ENCODE results near the gene MTCL3.

MTCL3 gene

DNA sequence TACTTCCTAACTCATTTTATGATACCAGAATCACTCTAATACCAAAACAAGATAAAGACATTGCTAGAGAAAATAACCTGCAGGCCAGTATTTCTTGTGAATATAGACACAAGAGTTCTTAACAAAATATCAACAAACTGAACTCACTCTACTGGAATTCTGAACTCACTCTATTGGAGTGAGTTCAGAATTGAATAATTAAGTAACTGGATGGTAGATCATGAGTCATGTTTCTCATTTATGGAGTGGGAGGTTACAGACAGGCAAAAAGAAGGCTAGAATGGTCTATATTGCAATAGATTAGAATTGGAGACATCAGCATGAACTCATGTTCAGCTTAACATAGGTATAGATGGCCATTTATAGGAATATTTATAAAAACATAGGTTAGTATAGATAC lies 31.3 kb upstream of the MTCL3 start:
- peak; percentile 53 for DNase-seq (ENCODE audit: low read depth)

DNA sequence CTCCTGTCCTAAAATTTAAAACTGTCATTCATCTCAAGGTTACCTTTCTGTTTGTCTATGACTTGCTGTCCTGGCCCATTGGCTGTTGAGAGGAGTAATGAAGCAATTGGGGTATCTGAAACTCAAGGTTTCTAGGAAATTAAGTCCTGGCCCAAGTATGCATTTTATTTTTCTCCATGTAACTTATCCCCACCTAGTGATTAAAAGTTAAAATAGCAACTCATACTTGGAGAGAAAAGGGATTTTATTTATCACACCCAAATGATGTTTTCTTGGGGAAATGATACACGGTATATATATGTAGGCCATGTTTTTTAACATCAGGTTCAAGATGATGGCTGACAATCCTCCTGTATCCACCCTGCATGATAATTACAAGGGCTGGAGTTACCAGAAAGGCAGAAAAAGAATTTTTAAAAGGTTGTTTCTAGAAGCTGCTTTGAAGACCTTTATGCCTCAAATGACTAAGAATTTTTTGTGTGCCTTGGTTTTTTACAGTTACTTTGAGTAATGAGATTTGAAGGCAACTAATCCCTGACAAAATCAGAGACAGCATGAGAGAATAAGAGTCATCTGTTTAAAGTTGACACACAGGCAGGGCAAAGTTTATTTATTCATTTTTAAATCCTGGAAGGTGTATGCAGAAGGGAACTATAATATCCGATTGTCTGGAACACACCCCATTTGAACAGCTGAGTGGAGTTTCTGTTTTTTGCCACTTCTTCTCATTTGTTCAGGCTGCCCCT lies 28.9 kb upstream of the MTCL3 start:
- TF ChIP-seq, protein P1, sequence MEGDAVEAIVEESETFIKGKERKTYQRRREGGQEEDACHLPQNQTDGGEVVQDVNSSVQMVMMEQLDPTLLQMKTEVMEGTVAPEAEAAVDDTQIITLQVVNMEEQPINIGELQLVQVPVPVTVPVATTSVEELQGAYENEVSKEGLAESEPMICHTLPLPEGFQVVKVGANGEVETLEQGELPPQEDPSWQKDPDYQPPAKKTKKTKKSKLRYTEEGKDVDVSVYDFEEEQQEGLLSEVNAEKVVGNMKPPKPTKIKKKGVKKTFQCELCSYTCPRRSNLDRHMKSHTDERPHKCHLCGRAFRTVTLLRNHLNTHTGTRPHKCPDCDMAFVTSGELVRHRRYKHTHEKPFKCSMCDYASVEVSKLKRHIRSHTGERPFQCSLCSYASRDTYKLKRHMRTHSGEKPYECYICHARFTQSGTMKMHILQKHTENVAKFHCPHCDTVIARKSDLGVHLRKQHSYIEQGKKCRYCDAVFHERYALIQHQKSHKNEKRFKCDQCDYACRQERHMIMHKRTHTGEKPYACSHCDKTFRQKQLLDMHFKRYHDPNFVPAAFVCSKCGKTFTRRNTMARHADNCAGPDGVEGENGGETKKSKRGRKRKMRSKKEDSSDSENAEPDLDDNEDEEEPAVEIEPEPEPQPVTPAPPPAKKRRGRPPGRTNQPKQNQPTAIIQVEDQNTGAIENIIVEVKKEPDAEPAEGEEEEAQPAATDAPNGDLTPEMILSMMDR (conservative IDR thresholded peaks at IDR 0.05; ENCODE audit: low read length), result peak; percentile 49
- DNase-seq (ENCODE audit: low read depth), result peak; percentile 14
- H3K4me3 ChIP-seq (ENCODE audit: low read length), result no peak overlapping the region

More for the DNA sequence above, 31.3 kb upstream of the MTCL3 start:
- no peak overlapping the region for H3K4me3 ChIP-seq (ENCODE audit: low read length)
- TF ChIP-seq, protein P1 (conservative IDR thresholded peaks at IDR 0.05; ENCODE audit: low read length), result no peak

DNA sequence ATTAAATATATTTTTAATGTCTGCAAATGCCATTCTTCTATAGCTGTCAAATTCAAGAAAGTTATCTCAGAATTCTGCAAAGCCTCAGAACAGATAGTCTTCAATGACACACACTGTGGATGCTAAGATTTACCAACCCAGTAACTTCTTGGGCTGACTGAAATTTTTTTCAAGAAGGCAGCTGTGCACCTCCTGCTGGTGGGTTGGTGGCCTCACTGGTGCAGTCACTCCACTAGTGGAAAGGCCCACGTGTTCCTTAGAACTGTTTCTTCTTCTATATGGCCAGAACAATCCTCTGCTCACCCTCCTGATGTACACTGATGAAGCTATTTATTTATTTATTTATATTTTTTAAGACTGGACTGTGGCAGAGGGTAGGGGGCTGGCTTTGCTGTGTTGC lies 28.1 kb upstream of the MTCL3 start:
- no peak for DNase-seq (ENCODE audit: low read depth)
- TF ChIP-seq, protein P1 (conservative IDR thresholded peaks at IDR 0.05; ENCODE audit: low read length), result peak; percentile 33

DNA sequence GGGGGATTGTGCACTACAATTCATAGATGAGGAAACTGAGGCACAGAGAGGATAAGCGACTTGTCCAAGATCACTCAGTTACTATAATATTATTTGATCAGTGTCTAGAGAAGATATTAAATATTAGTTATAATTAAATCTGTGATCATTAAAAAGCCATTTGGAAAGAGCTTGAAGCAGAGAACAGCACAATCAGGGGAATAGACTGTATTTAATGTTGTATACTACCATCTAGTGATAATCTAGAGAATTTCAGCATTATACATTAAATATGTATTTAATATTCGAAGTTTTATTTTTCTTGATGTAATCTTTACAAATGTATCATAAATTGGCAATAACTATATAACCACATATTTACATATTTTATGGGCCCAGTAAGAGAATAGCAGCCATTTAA lies 20.1 kb upstream of the MTCL3 start:
- TF ChIP-seq, protein P1 (conservative IDR thresholded peaks at IDR 0.05; ENCODE audit: low read length), result peak; percentile 50
- peak; percentile 39 for DNase-seq (ENCODE audit: low read depth)
- H3K4me3 ChIP-seq (ENCODE audit: low read length), result no peak overlapping the region

More for the DNA sequence above, 28.1 kb upstream of the MTCL3 start:
- H3K4me3 ChIP-seq (ENCODE audit: low read length), result no peak overlapping the region

DNA sequence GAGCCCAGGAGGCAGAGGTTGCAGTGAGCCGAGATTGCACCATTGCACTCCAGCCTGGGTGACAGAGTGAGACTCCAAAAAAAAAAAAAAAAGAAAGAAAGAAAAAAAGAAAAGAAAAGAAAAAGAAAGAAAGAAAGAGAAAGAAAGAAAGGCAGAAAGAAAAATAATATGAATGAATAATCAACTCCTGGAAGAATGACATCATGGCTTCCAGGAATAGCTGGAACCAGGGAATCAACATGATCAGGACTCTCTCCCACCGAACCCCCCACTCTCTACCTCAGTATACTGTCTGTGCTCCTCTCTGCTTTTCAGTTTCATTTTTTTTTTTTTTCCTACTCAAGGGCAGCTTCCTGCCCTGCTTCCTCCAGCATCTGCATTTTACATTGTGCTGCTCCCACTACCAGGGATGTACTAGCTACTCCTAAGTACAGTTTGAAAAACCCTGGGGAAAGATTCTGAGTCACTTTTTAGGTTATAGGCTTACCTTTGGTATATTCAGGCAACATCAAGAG lies 19.7 kb upstream of the MTCL3 start:
- TF ChIP-seq, protein P1 (conservative IDR thresholded peaks at IDR 0.05; ENCODE audit: low read length), result no peak
- no peak overlapping the region for H3K4me3 ChIP-seq (ENCODE audit: low read length)
- DNase-seq (ENCODE audit: low read depth), result no peak

DNA sequence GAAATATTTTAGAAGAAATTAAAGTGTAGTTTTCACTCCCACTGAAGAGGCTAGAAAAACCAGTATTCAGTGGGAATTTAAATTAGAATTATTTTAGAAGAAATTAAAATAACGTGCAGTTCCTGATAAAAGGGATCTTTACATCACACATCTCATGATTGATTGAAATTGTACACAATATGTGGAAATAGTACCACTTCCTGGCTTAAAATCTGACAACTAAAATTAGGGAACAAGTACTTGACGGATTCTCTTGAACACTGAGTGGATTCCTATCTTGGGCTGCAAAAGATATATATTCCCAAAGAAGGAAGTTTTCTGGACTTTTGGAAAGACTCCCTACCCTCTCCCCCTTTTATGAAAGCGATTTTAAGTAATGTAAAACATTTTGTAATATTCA lies 14.6 kb upstream of the MTCL3 start:
- no peak overlapping the region for H3K4me3 ChIP-seq (ENCODE audit: low read length)
- no peak for DNase-seq (ENCODE audit: low read depth)
- TF ChIP-seq, protein P1 (conservative IDR thresholded peaks at IDR 0.05; ENCODE audit: low read length), result no peak

DNA sequence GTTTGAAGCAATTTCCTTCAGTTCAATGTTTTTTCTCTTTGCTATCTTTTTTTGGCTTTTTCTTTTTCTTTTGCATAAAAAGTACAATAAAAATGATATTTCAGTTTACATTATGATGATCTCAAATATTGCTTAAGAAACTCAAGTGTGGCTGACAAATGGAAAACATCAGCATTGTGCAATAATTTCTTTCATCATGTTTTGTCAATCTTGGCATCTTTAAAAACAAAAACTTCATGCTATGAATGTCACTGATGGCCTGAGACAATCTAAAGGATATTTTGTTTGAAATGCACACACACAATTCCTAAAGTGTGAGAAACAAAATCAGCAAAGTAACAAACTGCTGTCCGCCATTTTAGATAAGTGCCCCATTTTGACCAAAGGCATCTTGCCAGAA lies 13.9 kb upstream of the MTCL3 start:
- no peak for DNase-seq (ENCODE audit: low read depth)
- H3K4me3 ChIP-seq (ENCODE audit: low read length), result no peak overlapping the region
- TF ChIP-seq, protein P1 (conservative IDR thresholded peaks at IDR 0.05; ENCODE audit: low read length), result no peak

Data from AG10803 (cell line).